Suprapubic skin (tissue), 4 donors: ENCODE results near the gene CMBL. TPM values are rescaled to one million over a fixed set of nuclear protein-coding genes. Genes with fewer than 3 reads are reported as not detected.
A peak's percentile ranks its signal among the peaks of the same experiment; 100 is the strongest.

Source experiments
- DNase-seq, 2 donors: peaks; one replicate each; pipeline ENCODE4 v3.0.0-alpha.2; 2019; ENCODE audit warnings: low spot score in 2 of 2
- H3K27ac ChIP-seq: fragments of 200-600 bp; sonication (generic); one replicate; pipeline ENCODE4 v1.5.1; 2019
- H3K27me3 ChIP-seq: fragments of 200-600 bp; sonication (generic); one replicate; pipeline ENCODE4 v1.5.1; 2019
- H3K36me3 ChIP-seq: fragments of 200-600 bp; sonication (generic); one replicate; pipeline ENCODE4 v1.5.1; 2019
- H3K4me1 ChIP-seq: fragments of 200-600 bp; sonication (generic); one replicate; pipeline ENCODE4 v1.5.1; 2019
- H3K4me3 ChIP-seq: fragments of 200-600 bp; sonication (generic); one replicate; pipeline ENCODE4 v1.5.1; 2019; ENCODE audit warnings: mild to moderate bottlenecking
- H3K9me3 ChIP-seq: fragments of 200-600 bp; sonication (generic); one replicate; pipeline ENCODE4 v1.5.1; 2019
- CTCF ChIP-seq, 2 donors: fragments of 200-600 bp in 1 of 2; fragments of 450-650 bp in 1 of 2; sonication (generic) in 1 of 2; IDR thresholded peaks; one replicate each; pipeline ENCODE4 v1.5.1; 2016 to 2019; ENCODE audit warnings: antibody characterized with exemption in 2 of 2, mild to moderate bottlenecking in 1 of 2, moderate library complexity in 1 of 2
- EP300 ChIP-seq: sonication (generic); formaldehyde crosslinking; IDR thresholded peaks from one replicate; pipeline ENCODE4 v1.6.1; 2017; ENCODE audit warnings: antibody characterized with exemption
- POLR2A ChIP-seq, 2 donors: fragments of 450-650 bp; IDR thresholded peaks; one replicate each; pipeline ENCODE4 v1.6.1; 2017; ENCODE audit warnings: antibody characterized with exemption in 2 of 2, mild to moderate bottlenecking in 2 of 2, moderate library complexity in 2 of 2
- POLR2AphosphoS5 ChIP-seq, 3 donors: sonication (generic); formaldehyde crosslinking; IDR thresholded peaks; one replicate each; pipeline ENCODE4 v1.6.1; 2017; ENCODE audit warnings: antibody characterized with exemption in 3 of 3
- WGBS: methylation state at CpG from one replicate; pipeline ENCODE4 v1.1.5; 2018; 5-methylcytosine and 5-hydroxymethylcytosine counted together
- total RNA-seq, 4 donors: library from RNA; depleted of rRNA; stranded (reverse); fragments of >200 nt; gene quantifications; one replicate each; pipeline ENCODE4 v1.1.0, GENCODE V29; 2016

Gene CMBL
- total RNA-seq, 4 donors from 2014 or later: 0.93 to 4.8 (median 2.7) TPM

- peaks cover 3% of the 10 kb centered on the region for H3K27me3 ChIP-seq
- TF ChIP-seq POLR2A (IDR thresholded peaks at IDR 0.05) (no peak), POLR2AphosphoS5 (IDR thresholded peaks at IDR 0.05) (no peak), CTCF (IDR thresholded peaks at IDR 0.05) (no peak), EP300 (no peak)
- H3K27ac ChIP-seq: no peak overlapping the region
- DNase-seq: no peak
- 41% methylated on average over 7 of the region's 7 CpGs for WGBS
- H3K9me3 ChIP-seq: no peaks in the 10 kb centered on the region
- H3K4me3 ChIP-seq: no peak overlapping the region
- H3K4me1 ChIP-seq: peaks cover 40% of the 10 kb centered on the region
- no peaks in the 10 kb centered on the region for H3K36me3 ChIP-seq
These were observed 23.7 kb upstream of the CMBL start for GRCh38 chr5:10331341-10331796.

- no peak overlapping the region for H3K4me3 ChIP-seq
- peaks cover 40% of the 10 kb centered on the region for H3K4me1 ChIP-seq
- no peak for DNase-seq
These were observed 23.0 kb upstream of the CMBL start for GRCh38 chr5:10330511-10331230.

GRCh38 chr5:10329820-10330481 lies 22.2 kb upstream of the CMBL start:
- TF ChIP-seq EP300 (no peak), POLR2AphosphoS5 (IDR thresholded peaks at IDR 0.05) (peak in 1 of 3 donors; percentile 15)
- WGBS: 49% methylated on average over 7 of the region's 7 CpGs
- Histone ChIP-seq H3K36me3 (no peaks in the 10 kb centered on the region), H3K4me3 (no peak overlapping the region), H3K27ac (peak overlapping the region; percentile 54), H3K4me1 (peaks cover 40% of the 10 kb centered on the region), H3K9me3 (no peaks in the 10 kb centered on the region), H3K27me3 (peaks cover 3% of the 10 kb centered on the region)
- DNase-seq: no peak

More at GRCh38 chr5:10330511-10331230, 23.0 kb upstream of the CMBL start:
- Histone ChIP-seq H3K36me3 (no peaks in the 10 kb centered on the region), H3K27ac (peak overlapping the region; percentile 54), H3K9me3 (no peaks in the 10 kb centered on the region), H3K27me3 (peaks cover 3% of the 10 kb centered on the region)
- WGBS: 29% methylated on average over 10 of the region's 10 CpGs
- TF ChIP-seq POLR2AphosphoS5 (IDR thresholded peaks at IDR 0.05): no peak
- TF ChIP-seq EP300: no peak
- TF ChIP-seq POLR2A (IDR thresholded peaks at IDR 0.05): no peak
- no peak for TF ChIP-seq CTCF (IDR thresholded peaks at IDR 0.05)

GRCh38 chr5:10329446-10329819 lies 21.7 kb upstream of the CMBL start:
- H3K27ac ChIP-seq: peak overlapping the region; percentile 32
- no peak overlapping the region for H3K4me3 ChIP-seq
- no peak for DNase-seq
- peaks cover 40% of the 10 kb centered on the region for H3K4me1 ChIP-seq
- WGBS: 60% methylated on average over 2 of the region's 2 CpGs
- no peak for TF ChIP-seq CTCF (IDR thresholded peaks at IDR 0.05)
- no peak for TF ChIP-seq POLR2AphosphoS5 (IDR thresholded peaks at IDR 0.05)
- no peak for TF ChIP-seq EP300
- no peak for TF ChIP-seq POLR2A (IDR thresholded peaks at IDR 0.05)
- no peaks in the 10 kb centered on the region for H3K36me3 ChIP-seq
- H3K9me3 ChIP-seq: no peaks in the 10 kb centered on the region
- peaks cover 2% of the 10 kb centered on the region for H3K27me3 ChIP-seq

GRCh38 chr5:10328323-10328722 lies 20.6 kb upstream of the CMBL start:
- H3K27ac ChIP-seq: no peak overlapping the region
- no peaks in the 10 kb centered on the region for H3K9me3 ChIP-seq
- no peak overlapping the region for H3K4me3 ChIP-seq
- no peaks in the 10 kb centered on the region for H3K36me3 ChIP-seq
- H3K27me3 ChIP-seq: no peaks in the 10 kb centered on the region
- TF ChIP-seq POLR2A (IDR thresholded peaks at IDR 0.05) (no peak), EP300 (no peak), POLR2AphosphoS5 (IDR thresholded peaks at IDR 0.05) (no peak), CTCF (IDR thresholded peaks at IDR 0.05) (no peak)
- 89% methylated on average over 5 of the region's 5 CpGs for WGBS
- no peak for DNase-seq
- H3K4me1 ChIP-seq: peaks cover 31% of the 10 kb centered on the region
